H1 (cell line): ENCODE measurements around the gene FXR2. TPM values are rescaled to one million over a fixed set of nuclear protein-coding genes. Genes with fewer than 3 reads are reported as not detected.

Experiments
- CTCF ChIA-PET: fragments of 300-600 bp; sonication (Branson Sonifier 250); formaldehyde crosslinking; loops from one replicate; lab custom pipeline; 2021; ENCODE audit not compliant: partially characterized antibody; lab: Charles Lee
- POLR2A ChIA-PET: fragments of 300-600 bp; sonication (Branson Sonifier 250); formaldehyde crosslinking; loops from one replicate; lab custom pipeline; 2021; ENCODE audit warnings: inconsistent platforms; ENCODE audit not compliant: partially characterized antibody; lab: Charles Lee
- DNase-seq, 2 experiments: peaks; one replicate each; pipeline versions ENCODE4 v3.0.0 to v3.0.0-alpha.2; 2010 to 2022; ENCODE audit warnings: low spot score in 2 of 2, low read depth in 1 of 2, mixed read lengths in 1 of 2
- FAIRE-seq: peaks from 2 replicates; lab custom pipeline; 2011; peaks lifted over from hg19 to GRCh38; lab: Jason Lieb, UNC
- H2AFZ ChIP-seq: 2 replicates; pipeline ENCODE4 v1.8.1; 2012; ENCODE audit warnings: low read length, inconsistent platforms
- H2AK5ac ChIP-seq: 2 replicates; pipeline ENCODE4 v1.6.1; 2013; ENCODE audit warnings: low read depth, low read length
- H2BK120ac ChIP-seq: replicated peaks from 2 replicates; pipeline ENCODE3; 2013; ENCODE audit warnings: low read depth, low read length, inconsistent platforms
- H2BK12ac ChIP-seq: 2 replicates; pipeline ENCODE4 v1.6.1; 2013; ENCODE audit warnings: low read depth, low read length
- H2BK15ac ChIP-seq: 2 replicates; pipeline ENCODE4 v1.6.1; 2013; ENCODE audit warnings: low read length
- H2BK20ac ChIP-seq: 2 replicates; pipeline ENCODE4 v1.6.1; 2013; ENCODE audit warnings: low read length
- H2BK5ac ChIP-seq: 2 replicates; pipeline ENCODE4 v1.6.1; 2013; ENCODE audit warnings: low read depth, low read length
- H3K14ac ChIP-seq: 2 replicates; pipeline ENCODE4 v1.6.1; 2013; ENCODE audit warnings: inconsistent platforms; ENCODE audit not compliant: insufficient read length
- H3K18ac ChIP-seq: 2 replicates; pipeline ENCODE4 v1.6.1; 2013; ENCODE audit warnings: low read length; ENCODE audit errors: extremely low read depth
- H3K23ac ChIP-seq: 2 replicates; pipeline ENCODE4 v1.6.1; 2013; ENCODE audit warnings: inconsistent platforms; ENCODE audit not compliant: insufficient read length
- H3K23me2 ChIP-seq: 2 replicates; pipeline ENCODE4 v1.6.1; 2013; ENCODE audit warnings: low read depth, low read length
- H3K27ac ChIP-seq: 2 replicates; pipeline ENCODE4 v1.6.1; 2011; ENCODE audit warnings: low read depth, low read length, inconsistent platforms
- H3K27me3 ChIP-seq, 4 experiments: replicated peaks in 1 of 4; 1 replicate in 1 of 4; 2 replicates in 3 of 4; pipeline versions ENCODE4 v1.6.1 to v1.8.1; 2011 to 2013; ENCODE audit warnings: low read length in 3 of 4, mild to moderate bottlenecking in 3 of 4, inconsistent platforms in 2 of 4, mixed read lengths in 2 of 4, moderate library complexity in 1 of 4; ENCODE audit not compliant: control insufficient read depth in 3 of 4, insufficient read depth in 3 of 4; ENCODE audit errors: extremely low read depth in 1 of 4
- H3K36me3 ChIP-seq, 4 experiments: 2 replicates each; pipeline versions ENCODE4 v1.6.1 to v1.8.1; 2011 to 2013; ENCODE audit warnings: mild to moderate bottlenecking in 4 of 4, low read length in 3 of 4, moderate library complexity in 2 of 4, control low read depth in 1 of 4, inconsistent platforms in 1 of 4; ENCODE audit not compliant: insufficient read depth in 4 of 4, control insufficient read depth in 2 of 4
- H3K4ac ChIP-seq: replicated peaks from 2 replicates; pipeline ENCODE3; 2013; ENCODE audit warnings: low read length, low read depth, mixed read lengths, inconsistent platforms; ENCODE audit not compliant: insufficient read length
- H3K4me1 ChIP-seq, 4 experiments: replicated peaks in 1 of 4; 1 replicate in 1 of 4; 2 replicates in 3 of 4; pipeline versions ENCODE4 v1.6.1 to v1.8.1; 2011 to 2013; ENCODE audit warnings: low read length in 3 of 4, inconsistent platforms in 2 of 4, mixed read lengths in 1 of 4; ENCODE audit not compliant: insufficient read depth in 4 of 4, control insufficient read depth in 3 of 4
- H3K4me2 ChIP-seq, 2 experiments: 2 replicates each; pipeline versions ENCODE4 v1.6.1 to v1.8.1; 2011 to 2013; ENCODE audit warnings: low read depth in 2 of 2, low read length in 2 of 2, control low read depth in 1 of 2, inconsistent platforms in 1 of 2, mild to moderate bottlenecking in 1 of 2; ENCODE audit not compliant: insufficient read depth in 1 of 2
- H3K4me3 ChIP-seq, 4 experiments: fragments of 200-600, 300-600 bp in 1 of 4; sonication (generic), shearing (Covaris generic), sonication (Bioruptor Twin) in 1 of 4; 2 replicates each; pipeline versions ENCODE4 v1.5.1 to v1.8.1; 2011 to 2016; ENCODE audit warnings: low read length in 4 of 4, low read depth in 3 of 4, control low read depth in 2 of 4, inconsistent platforms in 2 of 4, mild to moderate bottlenecking in 2 of 4, mixed read lengths in 1 of 4, moderate library complexity in 1 of 4; ENCODE audit not compliant: insufficient read depth in 2 of 4; ENCODE audit errors: extremely low read depth in 1 of 4
- H3K56ac ChIP-seq: replicated peaks from 2 replicates; pipeline ENCODE3; 2013; ENCODE audit warnings: low read depth, mild to moderate bottlenecking, mixed read lengths, low read length, inconsistent platforms; ENCODE audit not compliant: insufficient read length
- H3K79me1 ChIP-seq: 2 replicates; pipeline ENCODE4 v1.6.1; 2013; ENCODE audit warnings: low read depth, low read length, control low read depth
- H3K79me2 ChIP-seq, 2 experiments: 2 replicates each; pipeline versions ENCODE4 v1.6.1 to v1.8.1; 2012 to 2013; ENCODE audit warnings: low read length in 2 of 2, mild to moderate bottlenecking in 2 of 2, inconsistent platforms in 1 of 2; ENCODE audit not compliant: insufficient read depth in 2 of 2, control insufficient read depth in 1 of 2
- H3K9ac ChIP-seq, 4 experiments: replicated peaks in 1 of 4; 1 replicate in 1 of 4; 2 replicates in 3 of 4; pipeline versions ENCODE4 v1.6.1 to v1.8.1; 2011 to 2013; ENCODE audit warnings: low read depth in 3 of 4, low read length in 3 of 4, control low read depth in 2 of 4, mild to moderate bottlenecking in 2 of 4, moderate library complexity in 2 of 4, inconsistent platforms in 1 of 4; ENCODE audit errors: extremely low read depth in 1 of 4
- H3K9me3 ChIP-seq, 2 experiments: 2 replicates each; pipeline versions ENCODE4 v1.6.1 to v1.8.1; 2012 to 2013; ENCODE audit warnings: mild to moderate bottlenecking in 2 of 2, moderate library complexity in 2 of 2, control low read depth in 1 of 2, inconsistent platforms in 1 of 2, low read depth in 1 of 2, low read length in 1 of 2, mixed read lengths in 1 of 2; ENCODE audit not compliant: insufficient read depth in 2 of 2
- H4K20me1 ChIP-seq, 2 experiments: replicated peaks in 1 of 2; 2 replicates each; pipeline versions ENCODE3 to v1.8.1; 2011 to 2013; ENCODE audit warnings: inconsistent platforms in 2 of 2, low read length in 2 of 2, mild to moderate bottlenecking in 1 of 2; ENCODE audit not compliant: insufficient read depth in 2 of 2, control insufficient read depth in 1 of 2
- H4K5ac ChIP-seq: 2 replicates; pipeline ENCODE4 v1.6.1; 2013; ENCODE audit warnings: low read length, low read depth, mixed read lengths, inconsistent platforms; ENCODE audit not compliant: insufficient read length
- H4K8ac ChIP-seq: 2 replicates; pipeline ENCODE4 v1.8.0; 2013; ENCODE audit warnings: mild to moderate bottlenecking, moderate library complexity, low read length, inconsistent platforms; ENCODE audit not compliant: insufficient read depth; ENCODE audit errors: extremely low read depth
- H4K91ac ChIP-seq: replicated peaks from 2 replicates; pipeline ENCODE3; 2013; ENCODE audit warnings: low read length, mixed read lengths, inconsistent platforms; ENCODE audit not compliant: insufficient read length
- ATF2 ChIP-seq: IDR thresholded peaks from 2 replicates; pipeline ENCODE4 v1.6.1; 2012; ENCODE audit warnings: low read length, inconsistent platforms
- BRCA1 ChIP-seq: IDR thresholded peaks from 2 replicates; pipeline ENCODE4 v1.6.1; 2012; ENCODE audit warnings: low read depth, low read length, improper control_type of control experiment
- CBX5 ChIP-seq: fragments of 300-800, 300-1000 bp; sonication (generic); IDR thresholded peaks from 2 replicates; pipeline ENCODE4 v1.7.1; 2016; ENCODE audit warnings: antibody characterized with exemption, low read length, low read depth
- GTF2F1 ChIP-seq: IDR thresholded peaks from 2 replicates; pipeline ENCODE4 v1.6.1; 2012; ENCODE audit warnings: low read depth, low read length, improper control_type of control experiment, borderline replicate concordance
- SIRT6 ChIP-seq: IDR thresholded peaks from one replicate; pipeline ENCODE4 v1.7.1; 2012; ENCODE audit warnings: low read length, inconsistent platforms
- SRF ChIP-seq: IDR thresholded peaks from 2 replicates; pipeline ENCODE4 v1.6.1; 2011; ENCODE audit warnings: mild to moderate bottlenecking, low read depth, low read length, moderate library complexity
- TAF1 ChIP-seq: IDR thresholded peaks from 2 replicates; pipeline ENCODE4 v1.6.1; 2011; ENCODE audit warnings: mild to moderate bottlenecking, low read depth, low read length
- ZNF274 ChIP-seq: IDR thresholded peaks from 2 replicates; pipeline ENCODE4 v1.7.0; 2012; ENCODE audit warnings: low read length, borderline replicate concordance; ENCODE audit errors: extremely low read depth
- WGBS, 2 experiments: shearing (Covaris generic) in 1 of 2; methylation state at CpG; one replicate each; pipeline versions ENCODE4 v1.1.6 to v1.1.7; 2013 to 2015; ENCODE audit warnings: low lambda C conversion rate in 2 of 2, mixed read lengths in 2 of 2, inconsistent platforms in 1 of 2, low coverage in 1 of 2, missing lambda C conversion rate in 1 of 2; ENCODE audit not compliant: insufficient replicate concordance in 2 of 2, insufficient coverage in 1 of 2, insufficient read length in 1 of 2; ENCODE audit errors: extremely low coverage in 1 of 2, missing lambda C conversion rate in 1 of 2; 5-methylcytosine and 5-hydroxymethylcytosine counted together
- polyA plus RNA-seq, 7 experiments: library from polyadenylated mRNA; depleted of rRNA in 3 of 7; stranded (reverse) in 5 of 7; unstranded in 2 of 7; fragments of >200 nt in 5 of 7; fragments of 200-250 nt in 2 of 7; gene quantifications; 1 replicate in 5 of 7; 2 replicates in 1 of 7; 4 replicates in 1 of 7; pipeline versions ENCODE4 v1.2.1 to v1.2.3, GENCODE V29; 2011 to 2013; ENCODE audit warnings: missing spikeins in 2 of 7, mixed read lengths in 2 of 7
- total RNA-seq: library from RNA; stranded (reverse); fragmentation: NEBNext Ultra II Directional; extraction: Animal tissue kit (Norgen Biotek cat#: 25700); gene quantifications from 2 replicates; pipeline ENCODE4 v1.2.1, GENCODE V29; 2021
- TF ChIP-seq, protein P1 (sequence below): IDR thresholded peaks from 2 replicates; pipeline ENCODE4 v1.6.1; 2011; ENCODE audit warnings: low read length, improper control_type of control experiment

The FXR2 gene
- total and polyA plus RNA-seq, 2 of the 8 experiments (the other 6 are each of a cell fraction or from before 2014, with no cell fraction given), result 26.2 to 44.0 TPM

GRCh38 chr17:7573324-7574080 is 41.2 kb downstream of the FXR2 start:
- Histone ChIP-seq H4K8ac (peak overlapping the region; percentile 98; the same call in 1 of the 2 replicates), H3K79me2 (peaks cover 23 to 39% of the 10 kb centered on the region in 2 experiments), H2BK5ac (peak overlapping the region; percentile 98), H2AK5ac (no peak overlapping the region), H3K9ac (peak overlapping the region; percentile 98 to 100 (median 99)), H3K9me3 (no peaks in the 10 kb centered on the region), H3K27ac (peak overlapping the region; percentile 99), H2AFZ (no peak overlapping the region), H3K56ac (peak overlapping the region; percentile 83), H2BK12ac (no peak overlapping the region), H3K4me3 (peak overlapping the region; percentile 97 to 99 (median 98)), H3K4me2 (peak overlapping the region; percentile 71 to 97), H4K91ac (peak overlapping the region; percentile 98), H2BK15ac (no peak overlapping the region), H3K79me1 (peaks cover 6% of the 10 kb centered on the region), H3K18ac (peak overlapping the region; percentile 94), H2BK20ac (no peak overlapping the region), H3K23me2 (peaks cover 4% of the 10 kb centered on the region), H3K23ac (no peak overlapping the region), H4K5ac (peak overlapping the region; percentile 77), H2BK120ac (no peak overlapping the region), H4K20me1 (peaks cover 27 to 34% of the 10 kb centered on the region in 2 experiments), H3K27me3 (no peaks in the 10 kb centered on the region), H3K14ac (peak overlapping the region; percentile 18), H3K4me1 (peaks cover 4 to 10% (median 7%) of the 10 kb centered on the region in 4 experiments), H3K36me3 (peaks cover 51 to 75% (median 67%) of the 10 kb centered on the region in 4 experiments), H3K4ac (peak overlapping the region; percentile 98)
- ChIA-PET POLR2A (interaction anchor here (0.7 to 37.5 kb wide), 39 partner anchors 9 to 366 kb away, joined by 3 to 1144 read pairs (median 4); partner anchors contain the start of genes ACAP1, ATP1B2, CD68 and CTDNEP1), CTCF (interaction anchor here (0.6 to 3.6 kb wide), 5 partner anchors 10 to 217 kb away, joined by 3 to 24 read pairs (median 5); partner anchors contain the start of genes MPDU1 and SOX15)
- DNase-seq (peak in 1 of 2 experiments; percentile 82), FAIRE-seq (no peak)
- WGBS, 2 experiments, result 1% methylated on average over 28 of the region's 71 CpGs; no CpG with 5 or more reads in 1 of the 2 experiments
- peak; percentile 71 for TF ChIP-seq SIRT6
- TF ChIP-seq, protein P1, sequence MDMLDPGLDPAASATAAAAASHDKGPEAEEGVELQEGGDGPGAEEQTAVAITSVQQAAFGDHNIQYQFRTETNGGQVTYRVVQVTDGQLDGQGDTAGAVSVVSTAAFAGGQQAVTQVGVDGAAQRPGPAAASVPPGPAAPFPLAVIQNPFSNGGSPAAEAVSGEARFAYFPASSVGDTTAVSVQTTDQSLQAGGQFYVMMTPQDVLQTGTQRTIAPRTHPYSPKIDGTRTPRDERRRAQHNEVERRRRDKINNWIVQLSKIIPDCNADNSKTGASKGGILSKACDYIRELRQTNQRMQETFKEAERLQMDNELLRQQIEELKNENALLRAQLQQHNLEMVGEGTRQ, result no peak
- TF ChIP-seq GTF2F1, result no peak
- TF ChIP-seq ATF2, result no peak; the same call in 1 of the 2 replicates
- TF ChIP-seq ZNF274, result no peak
- no peak for TF ChIP-seq BRCA1
- TF ChIP-seq CBX5, result no peak
- peak; percentile 20; the same call in 1 of the 2 replicates for TF ChIP-seq SRF
- peak; percentile 77 for TF ChIP-seq TAF1
